ENCODE data around the gene NAPA. TPM values are rescaled to one million over a fixed set of nuclear protein-coding genes. Genes with fewer than 3 reads are reported as not detected.

Gene NAPA
- total RNA-seq, 5 donors from 2014 or later (not counting 1 experiment from before 2014, with no cell fraction given), result 81.1 to 119 (median 86.7) TPM

GRCh38 chr19:47446534-47447469 lies 68.1 kb downstream of the NAPA start:
- peak overlapping the region; percentile 41 to 87 (median 63) for H3K4me3 Mint-ChIP-seq
- CTCF ChIA-PET, result interaction anchor here in 1 of 2 donors (0.5 to 1.8 kb wide), 4 partner anchors 10 to 148 kb away, joined by 3 to 8 read pairs (median 6); no protein-coding TSS in a partner anchor
- peaks cover 61% of the 10 kb centered on the region in 2 donors for H3K27me3 Mint-ChIP-seq
- peaks cover 5 to 71% of the 10 kb centered on the region in 2 experiments for H3K27me3 ChIP-seq (replicated peaks in 1 of 2; ENCODE audit: control insufficient read depth in 2 of 2, extremely low read depth in 1 of 2, insufficient read depth in 2 of 2, low read length in 1 of 2)
- peaks cover 15 to 49% of the 10 kb centered on the region in 2 experiments for H3K4me1 ChIP-seq (ENCODE audit: control insufficient read depth in 1 of 2, extremely low read depth in 1 of 2, insufficient read depth in 2 of 2, low read length in 2 of 2)
- no peaks in the 10 kb centered on the region for H3K9me3 Mint-ChIP-seq
- ATAC-seq (replicated peaks in 1 of 4), result peak in 2 of 4 experiments; percentile 4 to 14
- H3K4me1 Mint-ChIP-seq, result peaks cover 41 to 52% (median 46%) of the 10 kb centered on the region in 3 donors
- peak overlapping the region in 1 of 2 donors; percentile 31 for H3K27ac Mint-ChIP-seq
- WGBS (ENCODE audit: insufficient coverage), result 15% methylated on average over 18 of the region's 28 CpGs
- no peak for DNase-seq
- H3K9me3 ChIP-seq, result no peaks in the 10 kb centered on the region
- POLR2A ChIA-PET, result no interaction called here
- H3K27ac ChIP-seq (ENCODE audit: low read length), result no peak overlapping the region
- peak overlapping the region in 1 of 2 donors; percentile 44 for H3K4me3 ChIP-seq (ENCODE audit: control insufficient read depth in 1 of 2, extremely low read depth in 1 of 2, low read length in 1 of 2)
- H3K36me3 Mint-ChIP-seq, result no peaks in the 10 kb centered on the region
- H3K36me3 ChIP-seq (ENCODE audit: control insufficient read depth in 2 of 2, extremely low read depth in 1 of 2, insufficient read depth in 1 of 2, low read length in 1 of 2), result no peaks in the 10 kb centered on the region

DNA sequence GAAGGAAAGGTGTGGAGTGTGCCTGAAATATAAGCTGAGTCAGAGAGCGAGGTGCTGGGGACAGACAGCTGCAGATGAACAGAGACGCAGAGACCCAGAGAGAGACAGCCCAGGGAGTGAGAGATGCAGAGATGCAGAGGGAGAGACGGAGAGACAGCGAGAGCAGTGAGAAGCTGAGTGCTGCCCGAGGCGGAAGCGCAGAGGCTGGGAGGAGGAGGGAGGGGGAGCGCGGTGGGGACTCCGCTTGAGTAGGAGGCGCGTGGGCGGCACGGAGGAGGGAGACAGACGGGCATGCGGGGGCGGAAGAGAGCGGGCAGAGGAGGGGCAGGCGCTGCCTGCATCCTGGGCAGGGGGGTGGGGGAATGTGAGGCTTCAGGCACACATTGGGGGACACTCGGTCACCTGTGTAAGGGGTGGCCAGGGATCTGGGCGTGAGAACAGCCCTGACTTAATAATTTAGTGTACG lies 68.9 kb downstream of the NAPA start:
- Histone ChIP-seq H3K9me3 (no peaks in the 10 kb centered on the region), H3K27me3 (replicated peaks in 1 of 2; ENCODE audit: control insufficient read depth in 2 of 2, extremely low read depth in 1 of 2, insufficient read depth in 2 of 2, low read length in 1 of 2) (peaks cover 5 to 79% of the 10 kb centered on the region in 2 experiments), H3K4me3 (ENCODE audit: control insufficient read depth in 1 of 2, extremely low read depth in 1 of 2, low read length in 1 of 2) (peak overlapping the region in 1 of 2 donors; percentile 48), H3K27ac (ENCODE audit: low read length) (no peak overlapping the region), H3K36me3 (ENCODE audit: control insufficient read depth in 2 of 2, extremely low read depth in 1 of 2, insufficient read depth in 1 of 2, low read length in 1 of 2) (no peaks in the 10 kb centered on the region), H3K4me1 (ENCODE audit: control insufficient read depth in 1 of 2, extremely low read depth in 1 of 2, insufficient read depth in 2 of 2, low read length in 2 of 2) (peaks cover 15 to 49% of the 10 kb centered on the region in 2 experiments)
- peak overlapping the region; percentile 52 to 87 (median 63) for H3K4me3 Mint-ChIP-seq
- WGBS (ENCODE audit: insufficient coverage), result under 1% methylated on average over 22 of the region's 22 CpGs
- peaks cover 61 to 65% of the 10 kb centered on the region in 2 donors for H3K27me3 Mint-ChIP-seq
- ATAC-seq (replicated peaks in 1 of 4) (peak; percentile 87 to 92 (median 89)), DNase-seq (peak; percentile 43 to 82 (median 72))
- H3K36me3 Mint-ChIP-seq, result no peaks in the 10 kb centered on the region
- no peak overlapping the region for H3K27ac Mint-ChIP-seq
- H3K4me1 Mint-ChIP-seq, result peaks cover 41 to 52% (median 46%) of the 10 kb centered on the region in 3 donors
- CTCF ChIA-PET, result interaction anchor here in 1 of 2 donors (0.5 to 1.8 kb wide), 4 partner anchors 9 to 149 kb away, joined by 3 to 8 read pairs (median 4); no protein-coding TSS in a partner anchor
- POLR2A ChIA-PET, result no interaction called here
- H3K9me3 Mint-ChIP-seq, result no peaks in the 10 kb centered on the region

DNA sequence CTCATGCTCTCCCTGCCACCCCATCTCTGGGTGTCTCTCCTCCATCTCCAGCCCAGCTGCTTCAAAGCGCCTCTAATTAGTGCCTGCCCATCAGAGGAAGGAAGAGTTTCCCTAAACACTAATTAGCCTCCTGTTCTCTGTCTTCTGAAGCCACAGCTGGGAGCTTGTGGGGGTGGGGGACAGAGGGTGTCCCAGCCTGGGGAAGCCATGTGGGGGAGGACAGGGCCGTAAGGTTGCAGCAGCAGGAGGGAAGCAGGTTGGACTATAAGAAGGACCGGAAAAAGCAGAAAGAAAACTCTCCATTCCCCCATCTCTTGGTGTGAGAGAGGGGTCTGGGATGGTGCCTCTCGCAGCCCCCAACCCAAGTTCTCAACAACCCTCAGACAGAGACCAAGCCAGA lies 69.3 kb downstream of the NAPA start:
- DNase-seq (no peak), ATAC-seq (replicated peaks in 1 of 4) (no peak)
- peaks cover 41 to 52% (median 46%) of the 10 kb centered on the region in 3 donors for H3K4me1 Mint-ChIP-seq
- Histone ChIP-seq H3K27ac (ENCODE audit: low read length) (no peak overlapping the region), H3K4me1 (ENCODE audit: control insufficient read depth in 1 of 2, extremely low read depth in 1 of 2, insufficient read depth in 2 of 2, low read length in 2 of 2) (peaks cover 15 to 49% of the 10 kb centered on the region in 2 experiments), H3K27me3 (replicated peaks in 1 of 2; ENCODE audit: control insufficient read depth in 2 of 2, extremely low read depth in 1 of 2, insufficient read depth in 2 of 2, low read length in 1 of 2) (peaks cover 2 to 84% of the 10 kb centered on the region in 2 experiments), H3K4me3 (ENCODE audit: control insufficient read depth in 1 of 2, extremely low read depth in 1 of 2, low read length in 1 of 2) (peak overlapping the region in 1 of 2 donors; percentile 48), H3K9me3 (no peaks in the 10 kb centered on the region), H3K36me3 (ENCODE audit: control insufficient read depth in 2 of 2, extremely low read depth in 1 of 2, insufficient read depth in 1 of 2, low read length in 1 of 2) (no peaks in the 10 kb centered on the region)
- H3K27me3 Mint-ChIP-seq, result peaks cover 65 to 67% of the 10 kb centered on the region in 2 donors
- ChIA-PET POLR2A (no interaction called here), CTCF (interaction anchor here in 1 of 2 donors (0.5 to 1.8 kb wide), 3 partner anchors 9 to 87 kb away, joined by 3 to 8 read pairs (median 3); no protein-coding TSS in a partner anchor)
- no peaks in the 10 kb centered on the region for H3K36me3 Mint-ChIP-seq
- WGBS (ENCODE audit: insufficient coverage), result no CpG with 5 or more reads among the region's 4 CpGs
- H3K27ac Mint-ChIP-seq, result peak overlapping the region in 1 of 2 donors; percentile 28
- peak overlapping the region; percentile 52 to 87 (median 63) for H3K4me3 Mint-ChIP-seq
- no peaks in the 10 kb centered on the region for H3K9me3 Mint-ChIP-seq

GRCh38 chr19:47444388-47444821 lies 70.5 kb downstream of the NAPA start:
- H3K4me1 Mint-ChIP-seq, result peaks cover 41 to 52% (median 46%) of the 10 kb centered on the region in 3 donors
- H3K27me3 Mint-ChIP-seq, result peaks cover 66 to 75% of the 10 kb centered on the region in 2 donors
- Histone ChIP-seq H3K27ac (ENCODE audit: low read length) (no peak overlapping the region), H3K4me1 (ENCODE audit: control insufficient read depth in 1 of 2, extremely low read depth in 1 of 2, insufficient read depth in 2 of 2, low read length in 2 of 2) (peaks cover 15 to 49% of the 10 kb centered on the region in 2 experiments), H3K9me3 (no peaks in the 10 kb centered on the region), H3K36me3 (ENCODE audit: control insufficient read depth in 2 of 2, extremely low read depth in 1 of 2, insufficient read depth in 1 of 2, low read length in 1 of 2) (no peaks in the 10 kb centered on the region), H3K4me3 (ENCODE audit: control insufficient read depth in 1 of 2, extremely low read depth in 1 of 2, low read length in 1 of 2) (peak overlapping the region in 1 of 2 donors; percentile 17), H3K27me3 (replicated peaks in 1 of 2; ENCODE audit: control insufficient read depth in 2 of 2, extremely low read depth in 1 of 2, insufficient read depth in 2 of 2, low read length in 1 of 2) (peaks cover 2 to 89% of the 10 kb centered on the region in 2 experiments)
- peak overlapping the region in 2 of 3 donors; percentile 45 to 87 for H3K4me3 Mint-ChIP-seq
- H3K9me3 Mint-ChIP-seq, result no peaks in the 10 kb centered on the region
- POLR2A ChIA-PET, result no interaction called here
- CTCF ChIA-PET, result interaction anchor here in 1 of 2 donors (0.9 kb wide), 1 partner anchor 16 kb away, joined by 3 read pairs; no protein-coding TSS in a partner anchor
- no peak overlapping the region for H3K27ac Mint-ChIP-seq
- no peaks in the 10 kb centered on the region for H3K36me3 Mint-ChIP-seq
- WGBS (ENCODE audit: insufficient coverage), result 13% methylated on average over 11 of the region's 22 CpGs
- ATAC-seq (replicated peaks in 1 of 4) (peak in 2 of 4 experiments; percentile 5 to 16), DNase-seq (peak in 25 of 35 experiments; percentile 10 to 67 (median 37))

- DNase-seq (no peak), ATAC-seq (replicated peaks in 1 of 4) (no peak)
- POLR2A ChIA-PET, result no interaction called here
- H3K4me3 ChIP-seq (ENCODE audit: control insufficient read depth in 1 of 2, extremely low read depth in 1 of 2, low read length in 1 of 2), result no peak overlapping the region
- Mint-ChIP-seq H3K4me1 (peaks cover 41 to 51% (median 46%) of the 10 kb centered on the region in 3 donors), H3K4me3 (peak overlapping the region in 1 of 3 donors; percentile 87), H3K9me3 (no peaks in the 10 kb centered on the region), H3K27ac (peak overlapping the region in 1 of 2 donors; percentile 37), H3K36me3 (no peaks in the 10 kb centered on the region), H3K27me3 (peaks cover 69 to 72% of the 10 kb centered on the region in 2 donors)
- peaks cover 2 to 95% of the 10 kb centered on the region in 2 experiments for H3K27me3 ChIP-seq (replicated peaks in 1 of 2; ENCODE audit: control insufficient read depth in 2 of 2, extremely low read depth in 1 of 2, insufficient read depth in 2 of 2, low read length in 1 of 2)
- CTCF ChIA-PET, result no interaction called here
- H3K4me1 ChIP-seq (ENCODE audit: control insufficient read depth in 1 of 2, extremely low read depth in 1 of 2, insufficient read depth in 2 of 2, low read length in 2 of 2), result peaks cover 15 to 49% of the 10 kb centered on the region in 2 experiments
- no peaks in the 10 kb centered on the region for H3K36me3 ChIP-seq (ENCODE audit: control insufficient read depth in 2 of 2, extremely low read depth in 1 of 2, insufficient read depth in 1 of 2, low read length in 1 of 2)
- WGBS (ENCODE audit: insufficient coverage), result 30% methylated on average over 12 of the region's 12 CpGs
- H3K27ac ChIP-seq (ENCODE audit: low read length), result no peak overlapping the region
- H3K9me3 ChIP-seq, result no peaks in the 10 kb centered on the region
Observed at GRCh38 chr19:47443331-47443730, 71.5 kb downstream of the NAPA start.

DNA sequence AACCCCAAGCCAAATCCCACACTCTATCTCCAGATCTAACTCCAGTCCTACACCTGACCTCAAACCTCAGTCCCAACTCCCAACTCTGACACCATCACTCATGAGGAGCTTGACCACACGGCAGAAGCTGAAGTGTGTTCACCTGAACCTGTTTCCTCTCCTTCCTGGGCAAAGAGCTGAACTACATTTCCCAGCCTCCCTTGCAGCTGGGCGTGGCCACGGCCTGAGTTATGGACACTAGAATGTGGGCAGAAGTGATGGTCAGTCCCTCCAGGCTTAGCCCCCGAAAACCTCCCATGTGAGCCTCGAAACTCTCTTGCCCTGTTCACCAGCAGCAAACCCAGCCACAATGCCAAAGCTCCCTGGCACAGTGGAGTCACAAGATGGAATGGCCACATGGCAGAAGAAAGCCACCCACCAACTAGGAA lies 76.1 kb downstream of the NAPA start:
- ATAC-seq (replicated peaks in 1 of 4), result no peak
- Mint-ChIP-seq H3K27me3 (peaks cover 57 to 61% of the 10 kb centered on the region in 2 donors), H3K9me3 (no peaks in the 10 kb centered on the region), H3K4me3 (no peak overlapping the region), H3K4me1 (peaks cover 19 to 33% (median 29%) of the 10 kb centered on the region in 3 donors), H3K36me3 (no peaks in the 10 kb centered on the region), H3K27ac (no peak overlapping the region)
- H3K27me3 ChIP-seq (replicated peaks in 1 of 2; ENCODE audit: control insufficient read depth in 2 of 2, extremely low read depth in 1 of 2, insufficient read depth in 2 of 2, low read length in 1 of 2), result peaks cover 2 to 94% of the 10 kb centered on the region in 2 experiments
- no peak for DNase-seq
- POLR2A ChIA-PET, result no interaction called here
- WGBS (ENCODE audit: insufficient coverage), result 10% methylated on average over 2 of the region's 5 CpGs
- H3K9me3 ChIP-seq, result no peaks in the 10 kb centered on the region
- peaks cover 0 to 32% of the 10 kb centered on the region in 2 experiments for H3K4me1 ChIP-seq (ENCODE audit: control insufficient read depth in 1 of 2, extremely low read depth in 1 of 2, insufficient read depth in 2 of 2, low read length in 2 of 2)
- H3K27ac ChIP-seq (ENCODE audit: low read length), result no peak overlapping the region
- no peaks in the 10 kb centered on the region for H3K36me3 ChIP-seq (ENCODE audit: control insufficient read depth in 2 of 2, extremely low read depth in 1 of 2, insufficient read depth in 1 of 2, low read length in 1 of 2)
- CTCF ChIA-PET, result interaction anchor here in 1 of 2 donors (0.5 kb wide), 1 partner anchor 25 kb away, joined by 4 read pairs; no protein-coding TSS in a partner anchor
- no peak overlapping the region for H3K4me3 ChIP-seq (ENCODE audit: control insufficient read depth in 1 of 2, extremely low read depth in 1 of 2, low read length in 1 of 2)

All from T-cell (primary cell).